Uterine smooth muscle cell (primary cell): Measurements from ENCODE around the gene PTPN1. TPM values are rescaled to one million over a fixed set of nuclear protein-coding genes. Genes with fewer than 3 reads are reported as not detected.

Experiments
- total RNA-seq: library from RNA; depleted of rRNA; stranded (reverse); fragments of >200 nt; gene quantifications from 2 replicates; pipeline ENCODE4 v1.2.3, GENCODE V29; 2014

PTPN1 gene
- 18.7 and 24.7 TPM in 2 replicates for total RNA-seq

DNA sequence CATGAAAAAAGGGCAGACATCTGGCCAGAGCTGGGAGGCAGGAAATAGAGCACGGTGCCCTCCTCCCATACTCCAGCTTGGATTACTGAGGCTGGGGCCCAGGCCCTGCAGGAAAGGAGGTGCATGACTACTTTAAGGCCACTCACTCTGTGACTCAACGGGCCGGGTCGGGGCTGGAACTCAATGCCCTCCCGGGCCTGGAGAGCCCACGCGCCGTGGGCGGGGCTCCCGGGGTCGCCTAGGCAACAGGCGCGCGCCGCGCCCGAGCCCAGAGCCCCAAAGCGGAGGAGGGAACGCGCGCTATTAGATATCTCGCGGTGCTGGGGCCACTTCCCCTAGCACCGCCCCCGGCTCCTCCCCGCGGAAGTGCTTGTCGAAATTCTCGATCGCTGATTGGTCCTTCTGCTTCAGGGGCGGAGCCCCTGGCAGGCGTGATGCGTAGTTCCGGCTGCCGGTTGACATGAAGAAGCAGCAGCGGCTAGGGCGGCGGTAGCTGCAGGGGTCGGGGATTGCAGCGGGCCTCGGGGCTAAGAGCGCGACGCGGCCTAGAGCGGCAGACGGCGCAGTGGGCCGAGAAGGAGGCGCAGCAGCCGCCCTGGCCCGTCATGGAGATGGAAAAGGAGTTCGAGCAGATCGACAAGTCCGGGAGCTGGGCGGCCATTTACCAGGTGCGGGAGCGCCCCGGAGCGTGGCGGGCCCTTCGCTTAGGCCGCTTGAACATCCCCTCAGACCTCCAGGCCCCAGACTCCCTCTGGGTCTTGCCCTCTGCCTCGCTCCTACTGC lies at the start of gene PTPN1:
Gene PTPN1 (plus strand): TSS at position 461 of the 783 bp plus-strand sequence. CDS start 145 bp downstream, at position 606.

Other genes starting within 250 kb of the PTPN1 start
- 12.7 and 15.6 TPM in 2 replicates for gene RIPOR3, start 181.2 kb downstream of the PTPN1 start, total RNA-seq
- gene PARD6B, start 221.2 kb downstream of the PTPN1 start, total RNA-seq, result 2.3 and 3.5 TPM in 2 replicates